Stimulated activated CD8-positive, alpha-beta memory T cell treated with anti-CD3 and anti-CD28 coated beads, Interleukin-4, amount 100 ng/mL, for 48 hours (primary cell): ENCODE results near the gene CPXM2.

Experiments used
- DNase-seq: peaks from one replicate; pipeline ENCODE4 v3.0.0-alpha.2; 2020

The CPXM2 gene

GRCh38 chr10:123868038-123869019 is 23.3 kb downstream of the CPXM2 start:
- no peak for DNase-seq

- DNase-seq = no peak
Measured at GRCh38 chr10:123865880-123866279, 25.7 kb downstream of the CPXM2 start.

GRCh38 chr10:123865350-123865749 is 26.3 kb downstream of the CPXM2 start:
- no peak for DNase-seq

- DNase-seq = no peak
Measured at GRCh38 chr10:123864923-123865322, 26.7 kb downstream of the CPXM2 start.

- DNase-seq = no peak
Measured at GRCh38 chr10:123863721-123864482, 27.7 kb downstream of the CPXM2 start.

GRCh38 chr10:123863183-123863575 is 28.4 kb downstream of the CPXM2 start:
- no peak for DNase-seq

GRCh38 chr10:123862421-123863182 is 29.0 kb downstream of the CPXM2 start:
- DNase-seq = no peak

GRCh38 chr10:123860856-123861255 is 30.8 kb downstream of the CPXM2 start:
- no peak for DNase-seq

GRCh38 chr10:123860209-123860608 is 31.4 kb downstream of the CPXM2 start:
- no peak for DNase-seq

GRCh38 chr10:123859653-123860050 is 32.0 kb downstream of the CPXM2 start:
- DNase-seq = no peak

GRCh38 chr10:123858907-123859652 is 32.5 kb downstream of the CPXM2 start:
- no peak for DNase-seq

- no peak for DNase-seq
Measured at GRCh38 chr10:123858077-123858681, 33.4 kb downstream of the CPXM2 start.

- DNase-seq = no peak
Measured at GRCh38 chr10:123857616-123858015, 34.0 kb downstream of the CPXM2 start.

- no peak for DNase-seq
Measured at GRCh38 chr10:123855008-123855684, 36.5 kb downstream of the CPXM2 start.

GRCh38 chr10:123854498-123854897 is 37.1 kb downstream of the CPXM2 start:
- no peak for DNase-seq

- DNase-seq = no peak
Measured at GRCh38 chr10:123854003-123854402, 37.6 kb downstream of the CPXM2 start.

- no peak for DNase-seq
Measured at GRCh38 chr10:123852411-123852951, 39.1 kb downstream of the CPXM2 start.

GRCh38 chr10:123848564-123849457 is 42.8 kb downstream of the CPXM2 start:
- DNase-seq = no peak

- no peak for DNase-seq
Measured at GRCh38 chr10:123847686-123848432, 43.7 kb downstream of the CPXM2 start.
